ENCODE data around the gene ABLIM1.

ABLIM1 gene

GRCh38 chr10:114541081-114541796 is 116.8 kb downstream of the ABLIM1 start:
- TF ChIP-seq FOXP2 (optimal IDR thresholded peaks at IDR 0.05; ENCODE audit: borderline replicate concordance, extremely low read depth, extremely low read length, insufficient read depth), result no peak
- no peak for TF ChIP-seq SIN3A (IDR thresholded peaks at IDR 0.05; ENCODE audit: borderline replicate concordance, insufficient read depth, low read length)
- TF ChIP-seq TAF1 (IDR thresholded peaks at IDR 0.05; ENCODE audit: borderline replicate concordance, insufficient read depth, low read length), result no peak
- TF ChIP-seq REST (IDR thresholded peaks at IDR 0.05; ENCODE audit: insufficient read depth in 1 of 2, low read depth in 2 of 2, low read length in 2 of 2), result no peak
- TF ChIP-seq POLR2AphosphoS5 (IDR thresholded peaks at IDR 0.05; ENCODE audit: low read depth, low read length), result no peak

- TF ChIP-seq SIN3A (IDR thresholded peaks at IDR 0.05; ENCODE audit: borderline replicate concordance, insufficient read depth, low read length) (no peak), POLR2AphosphoS5 (IDR thresholded peaks at IDR 0.05; ENCODE audit: low read depth, low read length) (no peak), FOXP2 (optimal IDR thresholded peaks at IDR 0.05; ENCODE audit: borderline replicate concordance, extremely low read depth, extremely low read length, insufficient read depth) (no peak), REST (IDR thresholded peaks at IDR 0.05; ENCODE audit: insufficient read depth in 1 of 2, low read depth in 2 of 2, low read length in 2 of 2) (no peak), TAF1 (IDR thresholded peaks at IDR 0.05; ENCODE audit: borderline replicate concordance, insufficient read depth, low read length) (no peak)
Observed at GRCh38 chr10:114540236-114540635, 117.8 kb downstream of the ABLIM1 start.

GRCh38 chr10:114539623-114540022 is 118.5 kb downstream of the ABLIM1 start:
- TF ChIP-seq REST (IDR thresholded peaks at IDR 0.05; ENCODE audit: insufficient read depth in 1 of 2, low read depth in 2 of 2, low read length in 2 of 2) (no peak), POLR2AphosphoS5 (IDR thresholded peaks at IDR 0.05; ENCODE audit: low read depth, low read length) (no peak), FOXP2 (optimal IDR thresholded peaks at IDR 0.05; ENCODE audit: borderline replicate concordance, extremely low read depth, extremely low read length, insufficient read depth) (no peak), SIN3A (IDR thresholded peaks at IDR 0.05; ENCODE audit: borderline replicate concordance, insufficient read depth, low read length) (no peak), TAF1 (IDR thresholded peaks at IDR 0.05; ENCODE audit: borderline replicate concordance, insufficient read depth, low read length) (no peak)

GRCh38 chr10:114538181-114538906 is 119.7 kb downstream of the ABLIM1 start:
- TF ChIP-seq REST (IDR thresholded peaks at IDR 0.05; ENCODE audit: insufficient read depth in 1 of 2, low read depth in 2 of 2, low read length in 2 of 2) (no peak), TAF1 (IDR thresholded peaks at IDR 0.05; ENCODE audit: borderline replicate concordance, insufficient read depth, low read length) (no peak), SIN3A (IDR thresholded peaks at IDR 0.05; ENCODE audit: borderline replicate concordance, insufficient read depth, low read length) (no peak), FOXP2 (optimal IDR thresholded peaks at IDR 0.05; ENCODE audit: borderline replicate concordance, extremely low read depth, extremely low read length, insufficient read depth) (no peak), POLR2AphosphoS5 (IDR thresholded peaks at IDR 0.05; ENCODE audit: low read depth, low read length) (no peak)
